Measurements from ENCODE around the gene GABRB3. TPM values are rescaled to one million over a fixed set of nuclear protein-coding genes. Genes with fewer than 3 reads are reported as not detected.

Gene GABRB3
- total and polyA plus RNA-seq, 2 of the 8 experiments (the other 6 are each of a cell fraction or from before 2014, with no cell fraction given): 98.8 to 163 TPM

DNA sequence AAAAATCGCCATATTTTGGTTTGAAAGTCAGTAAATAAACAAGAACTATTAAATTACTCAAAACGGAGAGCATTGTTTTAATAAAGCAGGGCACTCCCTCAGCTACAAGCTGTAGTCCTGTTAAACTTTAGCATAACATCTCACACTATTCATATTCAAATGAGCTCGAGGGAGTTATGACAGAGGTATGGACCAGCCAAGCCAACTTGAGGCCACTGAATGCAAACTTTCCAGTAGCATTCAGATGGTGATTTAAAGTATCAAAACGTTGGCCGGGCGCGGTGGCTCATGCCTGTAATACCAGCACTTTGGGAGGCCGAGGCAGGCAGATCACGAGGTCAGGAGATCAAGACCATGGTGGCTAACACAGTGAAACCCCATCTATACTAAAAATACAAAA, 132.9 kb downstream of the GABRB3 start (continued):
- TF ChIP-seq, protein P1, sequence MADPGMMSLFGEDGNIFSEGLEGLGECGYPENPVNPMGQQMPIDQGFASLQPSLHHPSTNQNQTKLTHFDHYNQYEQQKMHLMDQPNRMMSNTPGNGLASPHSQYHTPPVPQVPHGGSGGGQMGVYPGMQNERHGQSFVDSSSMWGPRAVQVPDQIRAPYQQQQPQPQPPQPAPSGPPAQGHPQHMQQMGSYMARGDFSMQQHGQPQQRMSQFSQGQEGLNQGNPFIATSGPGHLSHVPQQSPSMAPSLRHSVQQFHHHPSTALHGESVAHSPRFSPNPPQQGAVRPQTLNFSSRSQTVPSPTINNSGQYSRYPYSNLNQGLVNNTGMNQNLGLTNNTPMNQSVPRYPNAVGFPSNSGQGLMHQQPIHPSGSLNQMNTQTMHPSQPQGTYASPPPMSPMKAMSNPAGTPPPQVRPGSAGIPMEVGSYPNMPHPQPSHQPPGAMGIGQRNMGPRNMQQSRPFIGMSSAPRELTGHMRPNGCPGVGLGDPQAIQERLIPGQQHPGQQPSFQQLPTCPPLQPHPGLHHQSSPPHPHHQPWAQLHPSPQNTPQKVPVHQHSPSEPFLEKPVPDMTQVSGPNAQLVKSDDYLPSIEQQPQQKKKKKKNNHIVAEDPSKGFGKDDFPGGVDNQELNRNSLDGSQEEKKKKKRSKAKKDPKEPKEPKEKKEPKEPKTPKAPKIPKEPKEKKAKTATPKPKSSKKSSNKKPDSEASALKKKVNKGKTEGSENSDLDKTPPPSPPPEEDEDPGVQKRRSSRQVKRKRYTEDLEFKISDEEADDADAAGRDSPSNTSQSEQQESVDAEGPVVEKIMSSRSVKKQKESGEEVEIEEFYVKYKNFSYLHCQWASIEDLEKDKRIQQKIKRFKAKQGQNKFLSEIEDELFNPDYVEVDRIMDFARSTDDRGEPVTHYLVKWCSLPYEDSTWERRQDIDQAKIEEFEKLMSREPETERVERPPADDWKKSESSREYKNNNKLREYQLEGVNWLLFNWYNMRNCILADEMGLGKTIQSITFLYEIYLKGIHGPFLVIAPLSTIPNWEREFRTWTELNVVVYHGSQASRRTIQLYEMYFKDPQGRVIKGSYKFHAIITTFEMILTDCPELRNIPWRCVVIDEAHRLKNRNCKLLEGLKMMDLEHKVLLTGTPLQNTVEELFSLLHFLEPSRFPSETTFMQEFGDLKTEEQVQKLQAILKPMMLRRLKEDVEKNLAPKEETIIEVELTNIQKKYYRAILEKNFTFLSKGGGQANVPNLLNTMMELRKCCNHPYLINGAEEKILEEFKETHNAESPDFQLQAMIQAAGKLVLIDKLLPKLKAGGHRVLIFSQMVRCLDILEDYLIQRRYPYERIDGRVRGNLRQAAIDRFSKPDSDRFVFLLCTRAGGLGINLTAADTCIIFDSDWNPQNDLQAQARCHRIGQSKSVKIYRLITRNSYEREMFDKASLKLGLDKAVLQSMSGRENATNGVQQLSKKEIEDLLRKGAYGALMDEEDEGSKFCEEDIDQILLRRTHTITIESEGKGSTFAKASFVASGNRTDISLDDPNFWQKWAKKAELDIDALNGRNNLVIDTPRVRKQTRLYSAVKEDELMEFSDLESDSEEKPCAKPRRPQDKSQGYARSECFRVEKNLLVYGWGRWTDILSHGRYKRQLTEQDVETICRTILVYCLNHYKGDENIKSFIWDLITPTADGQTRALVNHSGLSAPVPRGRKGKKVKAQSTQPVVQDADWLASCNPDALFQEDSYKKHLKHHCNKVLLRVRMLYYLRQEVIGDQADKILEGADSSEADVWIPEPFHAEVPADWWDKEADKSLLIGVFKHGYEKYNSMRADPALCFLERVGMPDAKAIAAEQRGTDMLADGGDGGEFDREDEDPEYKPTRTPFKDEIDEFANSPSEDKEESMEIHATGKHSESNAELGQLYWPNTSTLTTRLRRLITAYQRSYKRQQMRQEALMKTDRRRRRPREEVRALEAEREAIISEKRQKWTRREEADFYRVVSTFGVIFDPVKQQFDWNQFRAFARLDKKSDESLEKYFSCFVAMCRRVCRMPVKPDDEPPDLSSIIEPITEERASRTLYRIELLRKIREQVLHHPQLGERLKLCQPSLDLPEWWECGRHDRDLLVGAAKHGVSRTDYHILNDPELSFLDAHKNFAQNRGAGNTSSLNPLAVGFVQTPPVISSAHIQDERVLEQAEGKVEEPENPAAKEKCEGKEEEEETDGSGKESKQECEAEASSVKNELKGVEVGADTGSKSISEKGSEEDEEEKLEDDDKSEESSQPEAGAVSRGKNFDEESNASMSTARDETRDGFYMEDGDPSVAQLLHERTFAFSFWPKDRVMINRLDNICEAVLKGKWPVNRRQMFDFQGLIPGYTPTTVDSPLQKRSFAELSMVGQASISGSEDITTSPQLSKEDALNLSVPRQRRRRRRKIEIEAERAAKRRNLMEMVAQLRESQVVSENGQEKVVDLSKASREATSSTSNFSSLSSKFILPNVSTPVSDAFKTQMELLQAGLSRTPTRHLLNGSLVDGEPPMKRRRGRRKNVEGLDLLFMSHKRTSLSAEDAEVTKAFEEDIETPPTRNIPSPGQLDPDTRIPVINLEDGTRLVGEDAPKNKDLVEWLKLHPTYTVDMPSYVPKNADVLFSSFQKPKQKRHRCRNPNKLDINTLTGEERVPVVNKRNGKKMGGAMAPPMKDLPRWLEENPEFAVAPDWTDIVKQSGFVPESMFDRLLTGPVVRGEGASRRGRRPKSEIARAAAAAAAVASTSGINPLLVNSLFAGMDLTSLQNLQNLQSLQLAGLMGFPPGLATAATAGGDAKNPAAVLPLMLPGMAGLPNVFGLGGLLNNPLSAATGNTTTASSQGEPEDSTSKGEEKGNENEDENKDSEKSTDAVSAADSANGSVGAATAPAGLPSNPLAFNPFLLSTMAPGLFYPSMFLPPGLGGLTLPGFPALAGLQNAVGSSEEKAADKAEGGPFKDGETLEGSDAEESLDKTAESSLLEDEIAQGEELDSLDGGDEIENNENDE (IDR thresholded peaks at IDR 0.05; ENCODE audit: insufficient replicate concordance, low read length): no peak
- TF ChIP-seq HDAC6 (IDR thresholded peaks at IDR 0.05; ENCODE audit: low read depth, low read length): no peak
- no peak for TF ChIP-seq CHD1 (IDR thresholded peaks at IDR 0.05; ENCODE audit: low read depth, low read length)
- no peak for TF ChIP-seq EP300 (IDR thresholded peaks at IDR 0.05; ENCODE audit: borderline replicate concordance in 1 of 2, low read depth in 2 of 2, low read length in 2 of 2)
- TF ChIP-seq ATF3 (IDR thresholded peaks at IDR 0.05; ENCODE audit: insufficient read depth, low read depth, low read length): no peak
- TF ChIP-seq KDM1A (IDR thresholded peaks at IDR 0.05; ENCODE audit: borderline replicate concordance, low read length): no peak
- TF ChIP-seq RBBP5 (IDR thresholded peaks at IDR 0.05; ENCODE audit: borderline replicate concordance, low read depth, low read length): no peak
- TF ChIP-seq TEAD4 (IDR thresholded peaks at IDR 0.05; ENCODE audit: low read depth, low read length): no peak
- TF ChIP-seq SAP30 (IDR thresholded peaks at IDR 0.05; ENCODE audit: insufficient read depth, insufficient replicate concordance, low read length): no peak

All from H1 (cell line).